ENCODE measurements around the gene NHERF1.

The NHERF1 gene

DNA sequence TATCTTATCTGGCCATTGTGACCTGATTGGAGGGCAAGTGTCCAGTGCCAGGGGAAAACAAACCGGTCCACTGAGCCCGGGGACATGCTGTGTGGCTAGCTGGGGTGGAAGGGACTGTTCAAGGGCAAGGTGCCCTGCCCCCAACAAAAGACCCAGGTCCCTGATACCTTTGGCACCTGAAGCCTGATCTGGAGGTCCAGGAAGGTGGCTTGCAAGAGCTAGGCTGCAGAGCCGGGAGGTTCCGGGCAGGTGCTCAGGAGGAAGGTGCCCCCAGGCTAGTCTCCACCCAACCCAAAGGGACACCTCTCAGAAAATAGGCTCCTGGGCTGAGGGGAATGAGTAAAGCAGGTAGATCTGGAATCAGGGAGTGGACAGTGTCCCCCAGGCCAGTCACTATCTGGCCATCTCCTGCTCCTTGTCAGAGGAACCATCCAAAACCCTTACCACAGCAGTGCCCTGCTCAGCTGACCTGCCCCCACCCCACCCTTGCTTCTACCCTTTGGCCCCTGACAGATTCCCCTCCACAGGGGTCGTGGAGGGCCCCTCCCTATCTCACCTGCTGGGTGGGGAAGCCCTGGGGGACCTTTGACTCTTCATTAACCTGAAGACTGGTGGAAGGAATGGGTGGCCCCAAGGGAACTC lies 21.5 kb downstream of the NHERF1 start:
- no peak for DNase-seq

DNA sequence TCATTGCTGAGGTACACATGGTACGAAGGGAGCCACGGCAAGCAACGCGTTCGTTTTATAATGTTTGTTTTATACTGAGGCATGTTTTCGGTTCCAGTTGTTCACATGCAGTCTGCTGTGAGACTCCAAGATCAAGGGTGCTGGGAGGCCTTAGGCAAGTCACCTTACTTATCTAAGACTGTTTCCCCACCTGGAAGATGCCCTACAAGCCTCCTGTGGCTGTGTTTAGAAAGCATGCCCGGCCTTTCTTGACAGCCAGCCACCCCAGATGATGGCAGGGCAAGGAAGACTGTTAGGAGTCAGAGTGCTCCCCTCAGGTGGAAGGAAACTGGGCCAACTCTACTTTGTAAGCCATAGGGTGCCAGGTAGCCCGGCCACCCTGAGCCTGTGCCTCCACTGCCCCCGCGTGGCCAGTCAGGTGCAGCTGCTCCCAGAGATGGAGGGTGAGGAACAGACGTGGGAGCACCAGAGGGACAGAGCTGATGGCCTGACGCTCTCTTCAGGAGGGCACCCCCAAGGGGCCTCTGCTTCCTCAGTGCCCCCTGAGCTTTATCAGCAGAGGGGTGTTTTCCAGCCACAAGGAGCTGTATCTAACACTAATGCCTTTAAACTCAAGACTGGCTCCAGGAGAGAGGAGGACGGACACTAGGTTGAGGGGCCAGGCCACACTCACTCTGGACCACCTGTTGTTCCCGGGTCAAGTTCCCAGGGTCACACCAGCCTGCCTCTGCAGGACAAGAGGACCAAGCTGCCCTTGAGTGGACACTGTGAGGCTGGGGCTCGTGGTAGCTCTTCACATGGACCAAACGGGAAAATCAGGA lies 22.3 kb downstream of the NHERF1 start:
- no peak for DNase-seq

DNA sequence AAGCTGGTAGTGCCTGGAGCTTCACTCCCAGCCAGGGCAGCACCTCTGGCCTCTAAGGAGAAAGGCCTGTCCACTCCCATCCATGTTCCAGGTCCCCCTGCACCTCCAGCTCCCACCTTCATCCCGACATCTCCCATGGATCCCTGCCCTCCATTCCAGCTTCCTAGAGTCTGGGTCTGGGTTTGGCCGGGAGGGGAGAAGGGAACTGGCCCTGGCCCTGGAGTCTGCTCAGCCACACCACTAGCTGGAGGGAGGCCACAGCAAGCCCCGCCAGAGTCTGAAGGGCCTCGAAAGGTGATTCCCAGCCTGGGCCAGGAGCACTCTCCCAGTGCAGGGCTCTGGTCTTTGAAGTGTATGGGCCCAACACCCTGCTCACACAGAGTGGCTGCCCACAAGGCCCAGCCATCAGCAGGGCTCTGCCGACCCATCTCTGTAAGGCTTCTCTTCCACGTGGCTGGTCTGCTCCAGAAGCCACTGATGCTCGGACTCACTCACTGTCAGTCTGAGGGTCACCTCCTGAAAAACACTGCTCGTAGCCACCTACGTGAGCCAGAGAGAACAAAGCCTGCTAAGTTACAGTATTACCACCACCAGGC lies 23.0 kb downstream of the NHERF1 start:
- no peak for DNase-seq

DNA sequence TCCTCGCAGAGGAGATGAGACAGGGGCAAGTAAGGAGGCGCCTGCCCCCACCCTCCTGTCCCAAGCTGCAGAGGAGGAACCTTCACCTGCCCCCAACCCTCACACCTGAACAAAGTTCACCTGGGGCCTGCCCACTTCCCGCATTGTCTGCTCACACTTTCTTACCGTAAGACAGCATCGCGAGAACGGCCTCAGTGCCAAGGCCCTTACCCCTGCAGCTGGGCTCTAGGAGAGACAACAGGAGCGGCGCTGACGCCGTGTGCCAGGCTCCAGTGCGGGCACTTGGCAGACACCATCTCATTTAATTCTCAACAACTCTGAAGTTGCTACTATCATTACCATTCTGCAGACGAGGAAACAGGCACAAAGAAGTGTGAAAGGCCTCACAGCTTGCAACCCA lies 23.6 kb downstream of the NHERF1 start:
- no peak for DNase-seq

DNA sequence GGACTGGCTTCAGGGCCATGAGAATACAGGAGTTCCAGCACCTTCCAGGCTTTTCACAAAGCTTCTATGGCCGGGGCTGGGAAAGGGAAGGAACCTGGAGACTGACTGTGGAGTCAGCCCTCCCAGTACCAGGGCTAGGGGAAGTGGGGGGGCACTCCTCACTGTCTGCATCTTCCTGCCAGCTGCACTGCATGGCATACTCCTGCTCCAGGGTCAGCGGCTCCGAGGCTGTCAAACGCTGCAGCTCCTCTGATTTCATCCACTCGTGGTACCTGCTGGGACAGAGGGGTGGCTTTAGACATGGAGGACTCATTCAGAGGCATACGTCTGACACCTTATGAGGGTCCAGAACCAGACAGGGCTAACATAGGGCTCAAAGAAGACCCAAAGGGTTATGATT lies 25.0 kb downstream of the NHERF1 start:
- DNase-seq, result no peak

DNA sequence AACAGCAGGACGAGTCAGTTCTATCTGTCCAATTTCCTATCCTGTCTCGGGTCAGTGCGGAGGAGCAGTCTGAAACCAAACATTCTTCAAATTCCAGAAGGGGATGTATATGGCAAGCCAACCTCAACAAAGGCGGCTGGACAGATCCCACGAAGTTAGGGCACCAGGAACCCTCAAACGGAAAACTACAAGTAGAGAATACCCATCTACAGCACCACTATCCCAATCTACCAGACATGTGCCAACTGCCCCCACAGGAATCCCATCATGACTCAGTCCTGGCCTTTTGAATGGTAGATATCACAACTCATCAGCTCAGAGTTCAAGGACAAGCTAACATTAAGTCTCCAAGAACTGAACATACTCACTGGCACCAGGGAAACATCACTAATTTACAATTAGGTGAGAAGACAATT lies 25.5 kb downstream of the NHERF1 start:
- DNase-seq, result no peak

DNA sequence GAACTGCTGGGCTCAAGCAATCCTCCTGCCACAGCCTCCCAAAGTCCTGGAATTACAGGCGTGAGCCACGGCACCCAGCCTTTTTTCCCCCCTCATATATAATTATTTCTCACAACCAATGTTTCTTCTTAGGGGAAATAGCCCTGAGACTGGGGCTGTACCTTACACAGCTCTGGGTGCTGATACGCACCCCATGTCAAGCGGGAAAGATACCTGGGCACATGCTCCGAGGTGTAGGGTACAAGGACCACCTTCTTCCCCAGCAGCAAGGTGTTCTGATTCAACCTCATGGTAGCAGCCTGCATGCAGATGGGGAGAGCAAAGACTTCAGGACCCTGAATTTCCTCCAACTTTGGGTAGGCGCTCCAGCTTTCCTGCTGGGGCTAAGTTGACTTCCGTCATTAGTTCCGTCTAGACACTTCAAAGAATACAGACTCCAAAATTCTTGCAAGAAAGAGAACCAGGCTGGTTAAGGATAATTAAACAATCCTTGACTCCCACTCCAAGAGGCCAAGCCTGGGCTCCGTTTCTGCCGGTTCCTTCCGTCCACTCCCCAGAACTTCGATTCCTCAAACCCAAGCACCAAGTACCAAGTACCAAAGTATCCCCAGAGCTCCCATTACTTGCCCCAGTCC lies 27.1 kb downstream of the NHERF1 start:
- DNase-seq, result no peak

DNA sequence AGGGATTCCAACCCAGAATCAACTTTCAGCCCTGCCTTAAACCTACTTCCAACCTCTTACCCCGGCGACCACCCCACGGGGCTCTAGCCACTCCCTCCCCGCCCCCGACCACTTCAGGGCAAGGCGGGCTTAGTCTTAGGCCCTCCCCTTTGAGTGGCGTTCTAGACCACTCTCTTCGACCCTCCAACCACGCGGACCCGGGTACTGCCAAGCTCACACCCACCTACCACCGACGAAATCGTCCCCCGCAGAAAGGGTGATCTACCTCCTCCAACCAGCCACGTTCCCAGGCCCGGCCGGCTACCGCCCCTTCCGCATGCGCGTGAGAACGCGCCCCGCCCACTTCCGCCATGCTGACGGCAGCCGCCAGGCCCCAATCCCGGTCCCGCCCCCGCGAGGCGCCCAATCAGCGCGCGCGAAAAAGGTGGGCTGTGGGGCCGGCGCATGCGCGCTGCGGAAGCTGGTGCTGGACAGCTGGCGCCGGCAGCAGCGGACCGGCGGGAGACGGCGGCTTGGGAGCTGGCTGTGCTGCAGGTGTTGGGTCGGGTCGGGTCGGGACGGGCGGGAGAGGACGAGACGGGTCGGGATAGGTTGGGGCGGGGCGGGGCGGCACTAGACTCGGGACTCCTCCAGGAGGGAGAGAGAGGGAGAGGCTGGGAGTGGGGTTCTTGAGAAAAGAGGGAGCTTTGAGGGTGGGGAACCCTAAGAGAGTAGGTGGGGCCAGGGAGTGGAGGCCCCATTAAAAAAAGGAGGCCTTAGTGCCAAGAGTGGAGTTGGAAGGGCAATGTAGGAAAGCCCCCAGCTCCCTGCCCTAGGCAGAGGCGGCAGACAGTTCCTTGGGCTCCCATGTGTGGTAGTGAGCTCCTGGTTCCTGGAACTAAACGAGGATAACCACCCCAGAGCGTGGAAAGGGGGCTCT lies 27.9 kb downstream of the NHERF1 start, which contains the start of gene NAT9:
Gene NAT9 (minus strand): TSS at position 302 of the 919 bp plus-strand sequence. CDS start 647 bp downstream, outside the sequence.
- DNase-seq, result peak; percentile 97

DNA sequence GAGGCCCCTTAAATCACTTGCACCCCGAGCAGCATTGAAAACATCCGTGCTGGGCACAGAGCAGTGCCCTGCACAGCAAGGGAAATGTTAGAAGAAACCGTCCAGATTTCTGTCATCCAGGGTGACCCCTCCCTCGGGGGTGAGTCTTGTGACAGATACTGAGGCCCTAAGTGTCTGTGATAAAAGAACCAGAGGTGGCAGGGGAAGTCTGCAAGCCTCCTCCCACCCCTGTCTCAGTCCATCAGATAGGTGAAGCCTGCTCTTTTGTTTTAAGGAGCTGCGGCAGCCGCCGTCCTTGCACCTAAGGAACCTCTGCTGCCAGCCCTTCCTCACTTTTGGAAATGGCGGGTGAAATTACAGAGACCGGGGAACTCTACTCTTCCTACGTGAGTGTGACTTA lies 28.6 kb downstream of the NHERF1 start:
- no peak for DNase-seq

DNA sequence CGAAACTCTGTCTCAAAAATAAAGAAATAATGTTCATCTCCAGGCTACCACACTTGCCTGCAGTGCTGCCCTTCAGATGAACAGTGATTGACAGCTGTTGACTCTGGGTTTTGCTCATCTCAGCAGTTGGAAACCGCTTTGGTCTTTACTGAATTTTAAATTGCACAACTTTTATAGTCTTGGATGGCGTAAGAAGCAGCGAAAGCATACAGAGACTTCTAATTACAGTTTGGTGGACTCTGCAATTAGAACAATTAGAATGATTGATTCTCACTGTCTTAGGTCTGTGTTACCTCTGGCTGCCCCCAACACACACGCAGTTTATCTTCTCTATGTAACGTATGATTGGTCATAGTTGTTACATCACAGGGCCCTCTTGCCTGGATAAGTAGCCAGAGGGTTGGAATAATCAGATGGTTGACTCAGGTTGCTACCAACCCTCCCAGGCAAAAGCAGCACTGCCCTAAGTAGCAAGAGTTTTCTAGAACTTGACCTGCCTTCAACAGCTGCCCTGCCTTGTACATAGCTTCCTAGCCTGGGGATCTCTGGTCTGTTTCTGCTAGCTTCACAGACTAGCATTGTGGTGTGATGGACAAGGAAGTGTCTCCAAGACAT lies 29.6 kb downstream of the NHERF1 start:
- no peak for DNase-seq

DNA sequence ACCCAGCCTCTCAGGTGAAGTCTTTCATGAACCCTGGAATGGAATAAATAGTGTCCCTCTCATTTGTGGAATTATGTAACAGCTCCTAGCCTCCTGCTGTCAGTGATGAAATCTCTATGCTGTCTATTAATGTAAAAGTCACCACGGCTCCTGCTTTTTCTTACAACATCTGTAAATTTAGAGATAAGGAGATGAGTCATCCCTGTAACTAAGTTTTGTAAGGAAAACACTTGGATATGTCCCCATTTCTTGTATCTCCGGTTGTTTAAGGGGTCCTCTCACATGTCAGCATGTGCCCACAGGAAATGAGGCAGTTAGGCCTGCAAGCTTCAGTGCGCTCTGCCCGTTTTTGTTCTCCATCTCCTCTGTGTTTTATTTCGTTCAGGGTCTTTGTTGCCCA lies 30.5 kb downstream of the NHERF1 start:
- DNase-seq, result no peak

DNA sequence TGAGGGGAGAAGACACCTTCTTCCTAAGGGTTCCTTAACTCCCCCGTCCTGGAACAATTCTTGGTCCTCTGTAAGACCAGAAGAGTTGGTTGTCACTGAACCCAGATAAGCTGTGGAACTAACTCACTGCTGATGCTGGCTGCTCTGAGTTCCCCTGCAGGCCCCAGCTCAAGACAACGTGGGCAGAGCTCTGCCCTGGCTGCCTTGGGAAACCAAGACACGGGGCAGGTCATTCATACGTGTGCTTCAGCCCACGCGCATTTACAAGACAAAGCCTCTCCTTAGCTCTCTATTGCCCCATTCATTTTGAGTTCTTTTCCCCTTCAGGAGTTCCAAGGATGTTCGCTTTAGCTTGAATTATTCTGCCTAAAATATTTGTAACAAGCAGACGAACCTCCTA lies 31.1 kb downstream of the NHERF1 start:
- DNase-seq, result no peak

DNA sequence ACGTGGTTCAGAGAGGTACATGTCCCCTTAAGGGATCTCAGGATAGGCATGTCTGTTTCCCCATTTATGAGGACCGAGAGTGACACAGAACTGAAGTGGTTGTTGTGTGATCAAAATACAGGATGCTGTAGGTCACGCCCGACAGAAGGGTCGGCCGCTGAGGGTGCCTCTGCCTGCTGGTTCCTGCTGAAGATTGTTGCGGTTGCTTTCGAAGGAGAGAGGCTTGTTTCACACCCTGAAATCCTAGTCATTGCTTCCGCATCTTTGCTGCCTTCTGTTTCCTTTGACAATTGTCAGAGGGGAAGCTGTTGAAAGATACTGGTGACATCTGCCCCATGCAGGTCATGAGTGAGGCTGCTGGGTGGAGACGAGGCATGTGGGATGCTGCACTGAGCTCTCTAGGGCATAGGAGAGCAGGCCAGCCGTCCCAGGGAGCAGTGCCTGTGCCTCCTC lies 31.5 kb downstream of the NHERF1 start:
- no peak for DNase-seq

DNA sequence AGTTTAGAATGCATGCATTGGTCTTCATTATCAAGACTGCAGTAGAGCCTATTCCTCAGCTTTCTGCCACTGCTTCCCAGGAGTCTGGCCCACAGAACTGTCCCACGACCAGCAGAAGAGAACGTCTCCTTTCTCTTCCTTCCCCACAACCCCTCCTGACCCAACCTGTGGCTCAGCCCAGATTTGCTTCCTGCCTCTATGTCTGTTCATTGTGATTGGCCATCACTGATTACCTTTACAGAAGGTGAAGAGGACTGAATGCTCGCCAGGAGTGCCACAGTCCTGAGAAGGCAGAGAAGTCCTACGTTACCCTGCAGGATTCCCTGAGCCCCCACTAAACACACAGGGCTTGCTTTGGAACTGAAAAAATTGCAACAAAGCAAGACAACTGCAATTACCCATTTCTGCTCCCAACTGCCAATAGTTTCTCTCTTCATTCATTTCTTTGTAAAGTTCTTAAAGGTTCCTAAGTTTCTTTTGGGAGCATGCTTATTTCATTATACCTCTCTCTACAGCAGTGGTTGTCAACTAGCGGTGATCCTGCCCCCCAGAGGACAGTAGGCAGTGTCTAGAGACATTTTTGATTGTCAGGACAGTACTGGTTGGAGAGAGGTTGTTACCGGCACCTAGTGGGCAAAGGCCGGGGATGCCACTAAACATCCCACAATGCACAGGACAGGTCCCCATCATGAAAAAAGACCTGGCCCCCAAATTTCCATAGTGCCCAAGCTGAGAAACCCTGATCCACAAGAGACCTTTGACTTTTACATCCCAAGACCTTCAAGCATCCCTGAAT lies 32.2 kb downstream of the NHERF1 start:
- DNase-seq, result no peak

DNA sequence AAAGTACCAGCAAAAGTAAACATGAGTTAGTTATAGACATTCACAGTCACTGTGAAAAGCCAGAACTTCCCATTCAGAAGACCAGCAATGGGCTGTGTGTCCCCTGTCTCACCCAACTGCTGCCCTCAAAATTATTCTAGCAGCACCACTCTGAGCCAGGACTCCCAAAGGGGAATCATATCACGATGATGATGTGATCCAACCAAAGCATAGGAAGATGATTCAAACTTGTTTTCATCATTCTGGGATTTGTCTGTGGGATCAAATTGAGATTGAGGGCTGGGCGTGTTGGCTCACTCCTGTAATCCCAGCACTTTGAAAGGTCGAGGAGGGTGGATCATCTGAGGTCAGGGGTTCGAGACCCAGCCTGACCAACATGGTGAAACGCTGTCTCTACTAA lies 34.1 kb downstream of the NHERF1 start:
- no peak for DNase-seq

DNA sequence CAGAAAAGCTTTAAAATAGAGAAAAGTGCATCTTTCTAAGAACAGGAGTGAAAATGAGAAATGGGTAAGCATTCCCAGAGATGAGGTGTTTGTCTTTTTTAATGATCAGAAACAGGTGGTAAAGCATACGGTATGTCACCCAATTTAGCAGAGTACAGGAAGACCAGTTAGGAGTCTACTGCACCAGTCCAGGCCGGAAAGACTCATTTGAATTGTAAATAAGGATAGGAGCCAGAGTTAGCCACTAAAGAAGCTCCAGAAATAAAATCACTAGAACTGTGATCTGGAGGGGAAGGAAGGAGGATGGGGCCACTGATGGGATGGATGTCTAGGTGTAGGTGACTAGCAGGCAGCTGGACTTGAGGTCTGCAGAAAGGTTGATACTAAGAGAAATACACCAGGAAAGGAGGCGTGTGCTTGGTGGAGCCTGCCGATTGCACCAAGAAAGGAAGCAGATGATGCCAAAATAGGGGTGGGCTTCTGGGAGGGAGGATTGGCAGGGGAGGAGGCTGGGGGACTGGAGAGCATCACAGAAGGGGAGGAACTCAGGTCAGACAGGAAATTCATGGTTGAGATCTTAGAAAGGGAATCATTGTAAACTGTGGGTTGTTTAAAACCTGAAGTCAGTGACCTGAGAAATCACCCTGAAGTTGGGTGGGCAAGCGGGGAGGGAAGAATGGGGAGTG lies 35.8 kb downstream of the NHERF1 start:
- DNase-seq, result no peak

DNA sequence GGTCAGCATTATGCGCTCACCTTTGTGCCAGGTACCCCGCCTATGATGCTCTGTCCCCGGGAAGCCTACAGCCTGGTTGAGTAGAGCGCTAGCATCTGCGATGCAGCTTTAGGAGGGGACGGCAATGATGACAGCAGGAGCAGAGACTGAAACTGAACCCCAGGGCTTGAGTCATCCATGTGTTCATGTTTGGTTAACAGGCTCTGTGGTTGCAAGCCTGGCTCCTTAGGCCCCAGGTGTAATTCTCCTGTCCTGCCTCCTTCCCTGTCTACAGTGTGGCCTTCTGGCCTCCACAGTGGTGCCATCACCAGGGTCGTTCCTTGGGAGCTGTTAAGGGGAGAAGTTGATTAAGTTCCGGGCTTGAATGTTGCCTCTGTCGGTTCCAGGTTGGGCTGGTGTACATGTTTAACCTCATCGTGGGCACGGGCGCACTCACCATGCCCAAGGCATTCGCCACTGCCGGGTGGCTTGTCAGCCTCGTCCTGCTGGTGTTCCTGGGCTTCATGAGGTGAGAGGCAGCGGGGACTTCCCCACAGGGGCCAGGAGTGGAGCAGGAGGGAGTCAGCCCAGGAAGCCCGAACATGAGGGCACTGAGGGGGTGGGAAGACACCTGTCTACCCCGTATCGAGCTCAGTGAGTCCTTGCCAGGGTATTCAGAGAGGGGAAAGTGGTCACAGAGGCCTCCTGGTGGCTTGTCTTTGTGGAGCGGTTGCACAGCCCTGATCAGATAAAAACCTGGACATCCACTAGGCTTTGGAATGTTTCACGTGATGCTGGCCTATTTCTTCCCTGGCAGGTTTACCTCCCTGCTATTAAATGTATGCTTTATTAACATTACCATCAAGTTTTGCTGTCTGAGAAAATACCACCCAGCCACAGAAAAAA lies 36.9 kb downstream of the NHERF1 start:
- no peak for DNase-seq

DNA sequence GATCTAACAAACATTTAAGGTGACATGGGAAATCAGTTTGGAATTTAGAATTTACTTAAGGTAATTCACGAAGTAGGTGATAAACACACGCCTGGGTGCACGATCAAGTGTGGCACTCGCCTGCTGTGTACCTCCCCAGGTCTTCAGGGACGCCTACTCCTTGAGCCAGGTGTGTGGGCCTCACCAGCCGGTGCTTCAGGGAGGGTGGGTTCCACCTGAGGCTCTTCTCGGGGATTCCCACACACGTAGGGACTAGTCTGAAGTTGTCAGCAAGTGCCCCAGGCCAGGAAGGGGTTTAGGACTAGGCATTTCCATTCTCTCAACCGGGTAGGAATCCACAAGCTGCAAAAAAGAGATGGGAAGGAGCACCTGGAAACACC lies 37.5 kb downstream of the NHERF1 start:
- no peak for DNase-seq

DNA sequence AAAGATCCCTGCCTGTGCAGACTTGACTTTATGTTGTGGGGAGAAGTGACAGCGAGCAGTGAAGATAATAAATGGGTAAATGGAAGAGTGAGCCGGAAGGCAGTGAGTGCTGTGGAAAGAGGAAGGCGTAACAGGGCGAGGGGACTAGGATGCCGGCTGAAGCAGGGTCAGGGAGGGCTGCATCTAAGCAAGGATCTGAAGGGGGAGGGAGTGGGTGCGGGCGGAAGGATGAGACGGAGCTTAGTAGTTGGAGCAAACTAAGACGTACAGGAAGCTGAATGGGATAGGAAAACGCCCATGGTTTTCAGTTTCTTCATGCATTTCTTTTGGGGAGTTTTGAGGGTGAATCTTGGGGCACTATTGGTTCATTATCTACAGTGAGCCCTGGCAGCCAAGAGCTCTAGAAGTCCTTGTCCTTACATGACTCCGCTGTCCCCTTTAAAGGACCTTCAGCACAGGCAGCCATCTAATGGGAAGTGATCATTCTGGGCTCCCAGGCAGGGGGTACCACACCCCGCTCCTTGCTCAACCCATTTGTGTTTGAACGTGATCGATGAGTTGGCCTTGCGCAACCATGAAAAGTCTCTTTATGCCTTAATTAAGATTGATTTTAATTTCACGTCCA lies 38.1 kb downstream of the NHERF1 start:
- DNase-seq, result peak; percentile 10
